A549 (cell line): ENCODE measurements around the gene CPLX1. TPM values are rescaled to one million over a fixed set of nuclear protein-coding genes. Genes with fewer than 3 reads are reported as not detected.
A peak's percentile ranks its signal among the peaks of the same experiment; 100 is the strongest.

Experiments used
- ATAC-seq, 2 experiments: fragments of 200-7000 bp in 1 of 2; fragments of >200 bp in 1 of 2; cut with Nextera tagmentation in 1 of 2; cut with Tn5 transposase in 1 of 2; 3 replicates each; pipeline versions ENCODE4 v1.8.0 to v1.9.1; 2018 to 2020; ENCODE audit warnings: mild to moderate bottlenecking in 1 of 2, moderate library complexity in 1 of 2
- CTCF ChIA-PET: fragments of 300-600 bp; sonication (Branson Sonifier 250); formaldehyde crosslinking; extraction: SDS; loops from one replicate; lab custom pipeline; 2021; ENCODE audit warnings: antibody characterized with exemption, inconsistent platforms; lab: Yijun Ruan, JAX
- POLR2A ChIA-PET: fragments of 350-600 bp; formaldehyde crosslinking; extraction: SDS; loops from one replicate; lab custom pipeline; 2021; ENCODE audit warnings: antibody characterized with exemption, inconsistent platforms; lab: Yijun Ruan, JAX
- DNase-seq, 2 experiments: peaks; one replicate each; pipeline versions ENCODE4 v3.0.0 to v3.0.0-alpha.2; 2011 to 2016; ENCODE audit warnings: low read depth in 1 of 2, low spot score in 1 of 2
- FAIRE-seq: peaks from 2 replicates; lab custom pipeline; 2011; peaks lifted over from hg19 to GRCh38; lab: Jason Lieb, UNC
- H3K27ac ChIP-seq, 2 experiments: fragments of >200 bp; sonication (Bioruptor Twin); formaldehyde crosslinking; 3 replicates each; pipeline ENCODE4 v1.5.1; 2016 to 2017
- H3K4me1 ChIP-seq: fragments of >200 bp; sonication (Bioruptor Twin); formaldehyde crosslinking; 3 replicates; pipeline ENCODE4 v1.6.1; 2016
- H3K4me2 ChIP-seq: fragments of >200 bp; sonication (Bioruptor Twin); formaldehyde crosslinking; 3 replicates; pipeline ENCODE4 v1.6.1; 2016
- H3K4me3 ChIP-seq: fragments of >200 bp; sonication (Bioruptor Twin); formaldehyde crosslinking; 3 replicates; pipeline ENCODE4 v1.5.1; 2016
- H3K9me3 ChIP-seq: fragments of >200 bp; sonication (Bioruptor Twin); formaldehyde crosslinking; 3 replicates; pipeline ENCODE4 v1.6.1; 2016
- BHLHE40 ChIP-seq: IDR thresholded peaks from 2 replicates; pipeline ENCODE4 v1.6.1; 2012; ENCODE audit warnings: low read depth, low read length, inconsistent platforms
- CBX8 ChIP-seq: fragments of 200-600 bp; sonication (generic); IDR thresholded peaks from 2 replicates; pipeline ENCODE4 v1.6.1; 2016
- EP300 ChIP-seq, 2 experiments: fragments of >200 bp; sonication (Bioruptor Twin); formaldehyde crosslinking; IDR thresholded peaks; 2 replicates in 1 of 2; 3 replicates in 1 of 2; pipeline ENCODE4 v1.6.1; 2016 to 2017
- HEYL ChIP-seq: fragments of 250-450 bp; sonication (Bioruptor Pico); IDR thresholded peaks from 2 replicates; pipeline ENCODE4 v1.8.0; 2021; ENCODE audit warnings: mild to moderate bottlenecking, moderate library complexity
- HOXA7 ChIP-seq: fragments of 250-450 bp; sonication (Bioruptor Pico); IDR thresholded peaks from 2 replicates; pipeline ENCODE4 v1.5.0; 2020; ENCODE audit warnings: mild to moderate bottlenecking, moderate library complexity
- HOXB5 ChIP-seq: fragments of 250-450 bp; sonication (Bioruptor Pico); IDR thresholded peaks from 2 replicates; pipeline ENCODE4 v1.5.0; 2020; ENCODE audit warnings: mild to moderate bottlenecking, moderate library complexity
- KDM1A ChIP-seq: fragments of 200-600 bp; sonication (generic); IDR thresholded peaks from 2 replicates; pipeline ENCODE4 v1.6.1; 2016; ENCODE audit warnings: low read depth, mild to moderate bottlenecking
- MAFK ChIP-seq: fragments of 450-650 bp; IDR thresholded peaks from 2 replicates; pipeline ENCODE4 v1.6.1; 2014; ENCODE audit not compliant: partially characterized antibody
- MAZ ChIP-seq: fragments of 150-350 bp; IDR thresholded peaks from 2 replicates; pipeline ENCODE4 v1.6.1; 2014; ENCODE audit warnings: antibody characterized with exemption, low read depth, low read length, borderline replicate concordance
- MYC ChIP-seq: IDR thresholded peaks from 2 replicates; pipeline ENCODE4 v1.6.1; 2012; ENCODE audit warnings: mild to moderate bottlenecking, inconsistent platforms, low read length, improper control_type of control experiment, borderline replicate concordance
- NFE2L2 ChIP-seq: fragments of 150-350 bp; conservative IDR thresholded peaks from 2 replicates; pipeline ENCODE4 v1.6.1; 2014; ENCODE audit warnings: low read length
- PHF8 ChIP-seq: fragments of 200-600 bp; sonication (generic); IDR thresholded peaks from 2 replicates; pipeline ENCODE4 v1.6.1; 2016; ENCODE audit warnings: low read depth, mild to moderate bottlenecking, antibody characterized with exemption, moderate library complexity, borderline replicate concordance
- RAD21 ChIP-seq, 2 experiments: fragments of >200 bp in 1 of 2; sonication (Bioruptor Twin) in 1 of 2; formaldehyde crosslinking in 1 of 2; IDR thresholded peaks in 1 of 2; conservative IDR thresholded peaks in 1 of 2; 2 replicates in 1 of 2; 3 replicates in 1 of 2; pipeline ENCODE4 v1.6.1; 2012 to 2018; ENCODE audit warnings: inconsistent platforms in 1 of 2
- RCOR1 ChIP-seq: fragments of 150-350 bp; IDR thresholded peaks from 2 replicates; pipeline ENCODE4 v1.6.1; 2014; ENCODE audit warnings: antibody characterized with exemption, low read length, low read depth
- RFX5 ChIP-seq: fragments of 450-650 bp; IDR thresholded peaks from 2 replicates; pipeline ENCODE4 v1.7.1; 2014; ENCODE audit warnings: antibody characterized with exemption, mild to moderate bottlenecking, moderate library complexity
- SMC3 ChIP-seq: fragments of >200 bp; sonication (Bioruptor Twin); formaldehyde crosslinking; IDR thresholded peaks from 3 replicates; pipeline ENCODE4 v1.6.1; 2018; ENCODE audit warnings: inconsistent platforms
- SREBF2 ChIP-seq: fragments of 450-650 bp; IDR thresholded peaks from 2 replicates; pipeline ENCODE4 v1.6.1; 2014; ENCODE audit warnings: mild to moderate bottlenecking, moderate library complexity
- TFCP2L1 ChIP-seq: fragments of 250-450 bp; sonication (Bioruptor Pico); IDR thresholded peaks from 2 replicates; pipeline ENCODE4 v1.5.0; 2021; ENCODE audit warnings: mild to moderate bottlenecking
- ZC3H11A ChIP-seq: fragments of 450-650 bp; IDR thresholded peaks from 2 replicates; pipeline ENCODE4 v1.6.1; 2014; ENCODE audit warnings: antibody characterized with exemption, mild to moderate bottlenecking
- ZFP36 ChIP-seq: fragments of 450-650 bp; IDR thresholded peaks from 2 replicates; pipeline ENCODE4 v1.6.1; 2014; ENCODE audit warnings: borderline replicate concordance; ENCODE audit not compliant: partially characterized antibody
- ZSCAN20 ChIP-seq: fragments of 250-450 bp; sonication (Bioruptor Pico); IDR thresholded peaks from 2 replicates; pipeline ENCODE4 v1.8.0; 2022; ENCODE audit warnings: mild to moderate bottlenecking, moderate library complexity
- WGBS: methylation state at CpG from one replicate; pipeline ENCODE4 v1.1.6; 2017; ENCODE audit errors: missing lambda C conversion rate; 5-methylcytosine and 5-hydroxymethylcytosine counted together
- polyA plus RNA-seq, 4 experiments: library from polyadenylated mRNA; depleted of rRNA in 3 of 4; stranded (reverse); fragments of >200 nt; fragmentation: RNase III in 1 of 4; extraction: RNeasy Plus Mini Kit Qiagen cat#74134 plus additional on column Dnase treatment in 1 of 4; gene quantifications; 2 replicates in 3 of 4; 3 replicates in 1 of 4; pipeline ENCODE4 v1.2.3, GENCODE V29; 2011 to 2017
- TF ChIP-seq, protein P1 (sequence below): IDR thresholded peaks from 2 replicates; pipeline ENCODE4 v1.6.1; 2012
- TF ChIP-seq, protein P2 (sequence below): fragments of 450-650 bp; IDR thresholded peaks from 2 replicates; pipeline ENCODE4 v1.6.1; 2014; ENCODE audit warnings: antibody characterized with exemption
- TF ChIP-seq, protein P3 (sequence below): fragments of 250-450 bp; sonication (Bioruptor Pico); IDR thresholded peaks from 2 replicates; pipeline ENCODE4 v1.5.0; 2021; ENCODE audit warnings: mild to moderate bottlenecking, moderate library complexity, borderline replicate concordance
- TF ChIP-seq, protein P4 (sequence below): fragments of 200-600 bp; sonication (generic); IDR thresholded peaks from 2 replicates; pipeline ENCODE4 v1.6.1; 2016; ENCODE audit warnings: antibody characterized with exemption, mild to moderate bottlenecking, moderate library complexity
- TF ChIP-seq, protein P5 (sequence below): fragments of 150-350 bp; IDR thresholded peaks from 2 replicates; pipeline ENCODE4 v1.6.1; 2014; ENCODE audit warnings: low read depth, mild to moderate bottlenecking, low read length
- TF ChIP-seq, protein P6 (sequence below): fragments of >200 bp; sonication (Bioruptor Twin); formaldehyde crosslinking; IDR thresholded peaks from 3 replicates; pipeline ENCODE4 v1.5.1; 2016

CPLX1 gene
- polyA plus RNA-seq, 2 of the 4 experiments (the other 2 are of a cell fraction), result 0.19 to 0.57 TPM

DNA sequence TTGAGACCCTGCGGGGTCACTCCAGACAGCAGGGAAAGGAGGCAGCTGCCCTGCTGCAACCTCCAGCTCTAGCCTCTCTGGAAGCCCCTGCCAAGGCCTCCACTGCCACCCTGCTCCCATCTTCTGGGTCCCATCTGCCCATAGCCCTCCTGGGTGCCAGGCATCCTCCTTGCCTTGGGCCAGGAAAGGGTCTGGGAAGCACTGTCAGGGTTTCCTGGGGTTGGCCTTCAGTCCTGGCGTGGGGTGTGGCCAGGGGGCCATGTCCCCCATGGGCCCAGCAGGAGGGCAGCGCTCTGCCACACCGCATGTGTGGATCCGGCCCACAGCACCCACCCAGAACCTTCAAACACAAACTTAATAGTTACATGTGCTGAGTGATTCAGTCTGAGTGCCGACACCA, 3.4 kb upstream of the CPLX1 start:
- peaks cover 5% of the 10 kb centered on the region; the same call in 1 of the 3 replicates for H3K4me1 ChIP-seq
- WGBS, result 100% methylated on average over 2 of the region's 6 CpGs
- ATAC-seq, result peak; percentile 7 to 12; a peak in 3 of 6 replicates
- no peak overlapping the region for H3K27ac ChIP-seq
- ChIA-PET CTCF (interaction anchor here (1.0 kb wide), 1 partner anchor 9 kb away, joined by 3 read pairs; no protein-coding TSS in a partner anchor), POLR2A (no interaction called here)
- no peak overlapping the region for H3K4me2 ChIP-seq
- H3K4me3 ChIP-seq, result no peak overlapping the region
- no peak for DNase-seq
- no peaks in the 10 kb centered on the region for H3K9me3 ChIP-seq
- no peak for FAIRE-seq
- TF ChIP-seq SMC3, result no peak
- TF ChIP-seq HEYL (CRISPR knock-in tag), result no peak
- no peak for TF ChIP-seq CBX8
- no peak for TF ChIP-seq SREBF2
- no peak for TF ChIP-seq RFX5
- no peak for TF ChIP-seq ZFP36
- no peak for TF ChIP-seq ZC3H11A
- no peak for TF ChIP-seq ZSCAN20
- TF ChIP-seq MAFK, result no peak
- no peak for TF ChIP-seq MYC
- TF ChIP-seq, protein P1, sequence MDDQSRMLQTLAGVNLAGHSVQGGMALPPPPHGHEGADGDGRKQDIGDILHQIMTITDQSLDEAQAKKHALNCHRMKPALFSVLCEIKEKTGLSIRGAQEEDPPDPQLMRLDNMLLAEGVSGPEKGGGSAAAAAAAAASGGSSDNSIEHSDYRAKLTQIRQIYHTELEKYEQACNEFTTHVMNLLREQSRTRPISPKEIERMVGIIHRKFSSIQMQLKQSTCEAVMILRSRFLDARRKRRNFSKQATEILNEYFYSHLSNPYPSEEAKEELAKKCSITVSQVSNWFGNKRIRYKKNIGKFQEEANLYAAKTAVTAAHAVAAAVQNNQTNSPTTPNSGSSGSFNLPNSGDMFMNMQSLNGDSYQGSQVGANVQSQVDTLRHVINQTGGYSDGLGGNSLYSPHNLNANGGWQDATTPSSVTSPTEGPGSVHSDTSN, result no peak
- TF ChIP-seq HOXA7 (CRISPR knock-in tag), result no peak
- TF ChIP-seq RAD21 (conservative IDR thresholded peaks at IDR 0.05 in 1 of 2, IDR thresholded peaks at IDR 0.05 in 1 of 2), result no peak
- TF ChIP-seq, protein P2, sequence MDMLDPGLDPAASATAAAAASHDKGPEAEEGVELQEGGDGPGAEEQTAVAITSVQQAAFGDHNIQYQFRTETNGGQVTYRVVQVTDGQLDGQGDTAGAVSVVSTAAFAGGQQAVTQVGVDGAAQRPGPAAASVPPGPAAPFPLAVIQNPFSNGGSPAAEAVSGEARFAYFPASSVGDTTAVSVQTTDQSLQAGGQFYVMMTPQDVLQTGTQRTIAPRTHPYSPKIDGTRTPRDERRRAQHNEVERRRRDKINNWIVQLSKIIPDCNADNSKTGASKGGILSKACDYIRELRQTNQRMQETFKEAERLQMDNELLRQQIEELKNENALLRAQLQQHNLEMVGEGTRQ, result no peak

DNA sequence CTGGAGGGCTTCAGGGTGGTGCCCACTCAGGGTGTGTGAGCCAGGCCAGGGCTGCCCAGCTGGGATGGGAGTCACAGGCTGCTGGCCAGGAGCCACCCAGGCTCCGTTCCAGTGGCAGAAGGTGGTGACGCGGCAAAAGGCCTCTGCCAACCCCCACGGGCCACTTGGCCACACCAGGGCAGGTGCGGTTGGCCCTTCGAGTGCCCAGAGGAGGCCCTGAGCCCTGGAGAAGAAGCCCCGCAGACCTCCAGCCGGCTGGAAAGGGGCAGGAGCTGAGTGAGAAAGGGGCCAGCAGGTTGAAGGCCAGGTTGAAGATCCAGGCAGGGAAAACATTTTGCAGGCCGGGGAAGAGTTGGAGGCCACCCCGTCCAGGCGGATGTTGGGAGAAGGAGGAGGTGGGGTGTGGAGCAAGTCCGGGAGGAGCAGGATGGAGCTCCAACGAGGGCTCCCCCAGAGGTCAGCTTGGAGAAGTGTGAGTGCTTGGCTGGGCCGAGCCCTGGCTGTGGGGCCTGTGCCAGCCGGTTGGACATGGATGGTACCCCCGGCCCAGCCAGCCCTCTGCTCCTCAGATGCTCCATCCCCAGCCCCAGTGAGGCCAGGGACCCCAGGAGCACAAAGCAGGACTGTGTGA, 2.8 kb upstream of the CPLX1 start:
- peak; percentile 74 to 88 for ATAC-seq
- ChIA-PET POLR2A (no interaction called here), CTCF (no interaction called here)
- no peak for FAIRE-seq
- Histone ChIP-seq H3K4me3 (no peak overlapping the region), H3K27ac (no peak overlapping the region), H3K4me1 (peaks cover 5% of the 10 kb centered on the region; the same call in 1 of the 3 replicates), H3K9me3 (no peaks in the 10 kb centered on the region), H3K4me2 (no peak overlapping the region)
- DNase-seq, result peak; percentile 39 to 48
- 34% methylated on average over 8 of the region's 16 CpGs for WGBS
- no peak for TF ChIP-seq KDM1A
- TF ChIP-seq, protein P3, sequence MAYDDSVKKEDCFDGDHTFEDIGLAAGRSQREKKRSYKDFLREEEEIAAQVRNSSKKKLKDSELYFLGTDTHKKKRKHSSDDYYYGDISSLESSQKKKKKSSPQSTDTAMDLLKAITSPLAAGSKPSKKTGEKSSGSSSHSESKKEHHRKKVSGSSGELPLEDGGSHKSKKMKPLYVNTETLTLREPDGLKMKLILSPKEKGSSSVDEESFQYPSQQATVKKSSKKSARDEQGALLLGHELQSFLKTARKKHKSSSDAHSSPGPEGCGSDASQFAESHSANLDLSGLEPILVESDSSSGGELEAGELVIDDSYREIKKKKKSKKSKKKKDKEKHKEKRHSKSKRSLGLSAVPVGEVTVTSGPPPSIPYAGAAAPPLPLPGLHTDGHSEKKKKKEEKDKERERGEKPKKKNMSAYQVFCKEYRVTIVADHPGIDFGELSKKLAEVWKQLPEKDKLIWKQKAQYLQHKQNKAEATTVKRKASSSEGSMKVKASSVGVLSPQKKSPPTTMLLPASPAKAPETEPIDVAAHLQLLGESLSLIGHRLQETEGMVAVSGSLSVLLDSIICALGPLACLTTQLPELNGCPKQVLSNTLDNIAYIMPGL (CRISPR knock-in tag), result no peak
- TF ChIP-seq RCOR1, result no peak
- TF ChIP-seq, protein P4, sequence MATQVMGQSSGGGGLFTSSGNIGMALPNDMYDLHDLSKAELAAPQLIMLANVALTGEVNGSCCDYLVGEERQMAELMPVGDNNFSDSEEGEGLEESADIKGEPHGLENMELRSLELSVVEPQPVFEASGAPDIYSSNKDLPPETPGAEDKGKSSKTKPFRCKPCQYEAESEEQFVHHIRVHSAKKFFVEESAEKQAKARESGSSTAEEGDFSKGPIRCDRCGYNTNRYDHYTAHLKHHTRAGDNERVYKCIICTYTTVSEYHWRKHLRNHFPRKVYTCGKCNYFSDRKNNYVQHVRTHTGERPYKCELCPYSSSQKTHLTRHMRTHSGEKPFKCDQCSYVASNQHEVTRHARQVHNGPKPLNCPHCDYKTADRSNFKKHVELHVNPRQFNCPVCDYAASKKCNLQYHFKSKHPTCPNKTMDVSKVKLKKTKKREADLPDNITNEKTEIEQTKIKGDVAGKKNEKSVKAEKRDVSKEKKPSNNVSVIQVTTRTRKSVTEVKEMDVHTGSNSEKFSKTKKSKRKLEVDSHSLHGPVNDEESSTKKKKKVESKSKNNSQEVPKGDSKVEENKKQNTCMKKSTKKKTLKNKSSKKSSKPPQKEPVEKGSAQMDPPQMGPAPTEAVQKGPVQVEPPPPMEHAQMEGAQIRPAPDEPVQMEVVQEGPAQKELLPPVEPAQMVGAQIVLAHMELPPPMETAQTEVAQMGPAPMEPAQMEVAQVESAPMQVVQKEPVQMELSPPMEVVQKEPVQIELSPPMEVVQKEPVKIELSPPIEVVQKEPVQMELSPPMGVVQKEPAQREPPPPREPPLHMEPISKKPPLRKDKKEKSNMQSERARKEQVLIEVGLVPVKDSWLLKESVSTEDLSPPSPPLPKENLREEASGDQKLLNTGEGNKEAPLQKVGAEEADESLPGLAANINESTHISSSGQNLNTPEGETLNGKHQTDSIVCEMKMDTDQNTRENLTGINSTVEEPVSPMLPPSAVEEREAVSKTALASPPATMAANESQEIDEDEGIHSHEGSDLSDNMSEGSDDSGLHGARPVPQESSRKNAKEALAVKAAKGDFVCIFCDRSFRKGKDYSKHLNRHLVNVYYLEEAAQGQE, result no peak
- no peak for TF ChIP-seq NFE2L2
- TF ChIP-seq BHLHE40, result no peak
- no peak for TF ChIP-seq HOXB5 (CRISPR knock-in tag)
- TF ChIP-seq MAZ, result no peak
- no peak for TF ChIP-seq EP300 (IDR thresholded peaks at IDR 0.05)
- TF ChIP-seq ZFP36, result no peak
- TF ChIP-seq, protein P5, sequence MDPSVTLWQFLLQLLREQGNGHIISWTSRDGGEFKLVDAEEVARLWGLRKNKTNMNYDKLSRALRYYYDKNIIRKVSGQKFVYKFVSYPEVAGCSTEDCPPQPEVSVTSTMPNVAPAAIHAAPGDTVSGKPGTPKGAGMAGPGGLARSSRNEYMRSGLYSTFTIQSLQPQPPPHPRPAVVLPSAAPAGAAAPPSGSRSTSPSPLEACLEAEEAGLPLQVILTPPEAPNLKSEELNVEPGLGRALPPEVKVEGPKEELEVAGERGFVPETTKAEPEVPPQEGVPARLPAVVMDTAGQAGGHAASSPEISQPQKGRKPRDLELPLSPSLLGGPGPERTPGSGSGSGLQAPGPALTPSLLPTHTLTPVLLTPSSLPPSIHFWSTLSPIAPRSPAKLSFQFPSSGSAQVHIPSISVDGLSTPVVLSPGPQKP, result no peak
- TF ChIP-seq, protein P6, sequence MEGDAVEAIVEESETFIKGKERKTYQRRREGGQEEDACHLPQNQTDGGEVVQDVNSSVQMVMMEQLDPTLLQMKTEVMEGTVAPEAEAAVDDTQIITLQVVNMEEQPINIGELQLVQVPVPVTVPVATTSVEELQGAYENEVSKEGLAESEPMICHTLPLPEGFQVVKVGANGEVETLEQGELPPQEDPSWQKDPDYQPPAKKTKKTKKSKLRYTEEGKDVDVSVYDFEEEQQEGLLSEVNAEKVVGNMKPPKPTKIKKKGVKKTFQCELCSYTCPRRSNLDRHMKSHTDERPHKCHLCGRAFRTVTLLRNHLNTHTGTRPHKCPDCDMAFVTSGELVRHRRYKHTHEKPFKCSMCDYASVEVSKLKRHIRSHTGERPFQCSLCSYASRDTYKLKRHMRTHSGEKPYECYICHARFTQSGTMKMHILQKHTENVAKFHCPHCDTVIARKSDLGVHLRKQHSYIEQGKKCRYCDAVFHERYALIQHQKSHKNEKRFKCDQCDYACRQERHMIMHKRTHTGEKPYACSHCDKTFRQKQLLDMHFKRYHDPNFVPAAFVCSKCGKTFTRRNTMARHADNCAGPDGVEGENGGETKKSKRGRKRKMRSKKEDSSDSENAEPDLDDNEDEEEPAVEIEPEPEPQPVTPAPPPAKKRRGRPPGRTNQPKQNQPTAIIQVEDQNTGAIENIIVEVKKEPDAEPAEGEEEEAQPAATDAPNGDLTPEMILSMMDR, result no peak
- no peak for TF ChIP-seq PHF8
- TF ChIP-seq TFCP2L1 (CRISPR knock-in tag), result no peak
